BLaER1 treated with 17β-estradiol and CSF1 and Interleukin-3, amounts not matched to agents 10 nM and 100 nM (cell line): Measurements from ENCODE around the gene CD300LG.
"Not testable (repeated sequence)": the region's sequence is repeated elsewhere in the genome, so short reads cannot be mapped to it uniquely, and the experiment has no call there.

Source experiments
- H3K27ac ChIP-seq, 11 experiments: shearing (Covaris generic); formaldehyde crosslinking; 2 replicates each; pipeline ENCODE4 v1.8.1; 2022
- H3K27me3 ChIP-seq, 11 experiments: shearing (Covaris generic); formaldehyde crosslinking; 2 replicates each; pipeline ENCODE4 v1.8.1; 2022
- H3K36me3 ChIP-seq, 11 experiments: shearing (Covaris generic); formaldehyde crosslinking; 2 replicates each; pipeline ENCODE4 v1.8.1; 2022
- H3K4me1 ChIP-seq, 10 experiments: shearing (Covaris generic); formaldehyde crosslinking; 2 replicates each; pipeline ENCODE4 v1.8.1; 2022
- H3K4me2 ChIP-seq, 11 experiments: shearing (Covaris generic); formaldehyde crosslinking; 2 replicates each; pipeline ENCODE4 v1.8.1; 2022
- H3K4me3 ChIP-seq, 10 experiments: shearing (Covaris generic); formaldehyde crosslinking; 2 replicates each; pipeline ENCODE4 v1.8.1; 2022
- H3K9ac ChIP-seq, 11 experiments: shearing (Covaris generic); formaldehyde crosslinking; 2 replicates each; pipeline ENCODE4 v1.8.1; 2022
- H3K9me3 ChIP-seq, 11 experiments: shearing (Covaris generic); formaldehyde crosslinking; replicated peaks in 1 of 11; 2 replicates each; pipeline ENCODE4 v1.8.1; 2022
- H4K20me1 ChIP-seq, 11 experiments: shearing (Covaris generic); formaldehyde crosslinking; 2 replicates each; pipeline ENCODE4 v1.8.1; 2022
- Cebpa-rat ChIP-seq, 11 experiments: shearing (Covaris generic); IDR thresholded peaks; 2 replicates each; pipeline ENCODE4 v1.8.1; 2022

The CD300LG gene

DNA sequence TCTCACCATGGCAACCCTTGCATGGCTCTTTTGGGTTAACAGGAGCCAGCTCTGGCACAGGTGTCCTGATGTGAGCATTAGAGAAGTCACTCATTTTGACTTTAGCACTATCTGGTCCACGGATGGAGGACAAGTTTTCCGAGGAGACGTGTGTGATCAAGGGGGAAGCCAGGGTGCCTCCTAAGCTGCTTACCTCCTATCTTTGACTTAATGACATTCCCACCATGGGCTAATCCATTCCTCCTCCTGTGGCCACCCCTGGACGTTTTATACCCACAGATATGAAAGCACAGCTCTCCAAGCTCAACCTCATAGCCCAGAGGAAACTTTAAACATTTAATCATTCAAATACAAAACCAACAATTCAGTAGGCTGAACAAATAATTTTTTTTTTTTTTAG lies 41.6 kb downstream of the CD300LG start:
- Histone ChIP-seq H3K27me3 (no peaks in the 10 kb centered on the region), H3K9ac (no peak overlapping the region), H3K4me1 (no peaks in the 10 kb centered on the region), H3K9me3 (no peaks in the 10 kb centered on the region), H3K36me3 (no peaks in the 10 kb centered on the region), H3K27ac (no peak overlapping the region), H4K20me1 (no peaks in the 10 kb centered on the region), H3K4me2 (no peak overlapping the region), H3K4me3 (no peak overlapping the region)
- TF ChIP-seq Cebpa-rat (IDR thresholded peaks at IDR 0.05), result no peak

GRCh38 chr17:43890240-43890639 lies 43.3 kb downstream of the CD300LG start:
- H3K27me3 ChIP-seq, result no peaks in the 10 kb centered on the region
- H3K36me3 ChIP-seq, result no peaks in the 10 kb centered on the region
- H3K4me3 ChIP-seq, result no peak overlapping the region
- H3K4me1 ChIP-seq, result no peaks in the 10 kb centered on the region
- TF ChIP-seq Cebpa-rat (IDR thresholded peaks at IDR 0.05), result no peak
- H3K27ac ChIP-seq, result no peak overlapping the region
- H4K20me1 ChIP-seq, result no peaks in the 10 kb centered on the region
- no peak overlapping the region for H3K4me2 ChIP-seq
- H3K9me3 ChIP-seq, result no peaks in the 10 kb centered on the region
- H3K9ac ChIP-seq, result no peak overlapping the region

DNA sequence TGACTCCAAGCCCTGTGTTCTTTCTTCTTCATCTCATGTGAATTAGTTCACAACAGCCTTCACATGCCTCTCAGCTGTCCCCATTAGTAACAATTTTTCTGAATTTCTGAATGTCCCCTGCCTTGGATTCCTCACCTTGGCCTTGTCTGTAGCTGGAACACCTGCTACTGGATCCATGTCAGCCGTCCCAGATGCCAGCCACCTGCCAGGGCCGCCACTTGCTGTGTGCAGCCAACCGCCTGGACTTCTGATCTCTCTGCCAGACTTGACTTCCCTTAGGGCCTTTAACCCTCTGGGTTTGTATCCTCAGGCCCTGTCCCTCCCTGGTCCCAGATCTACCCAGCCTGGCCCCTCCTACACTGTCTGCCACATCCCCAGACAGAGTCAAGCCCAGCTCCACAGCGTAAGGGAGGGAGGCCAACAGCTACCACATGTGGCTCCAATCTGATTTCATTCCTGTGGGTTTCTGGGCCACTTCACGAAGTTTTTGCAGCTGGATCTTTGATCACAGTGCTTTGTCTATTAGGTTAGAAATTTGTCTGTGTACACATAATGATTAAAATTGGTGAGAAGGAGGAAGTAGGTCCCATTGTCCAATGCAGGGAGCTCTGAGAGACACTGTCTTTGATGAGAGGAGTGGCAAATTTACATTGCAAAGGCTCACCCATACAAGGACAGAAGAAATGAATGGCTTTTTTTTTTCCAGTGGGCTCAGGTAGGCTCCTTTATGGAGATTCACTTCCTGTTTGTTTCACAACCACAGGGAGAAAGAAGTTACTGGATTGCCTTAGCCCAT lies 45.1 kb downstream of the CD300LG start:
- H3K36me3 ChIP-seq, result no peaks in the 10 kb centered on the region
- no peaks in the 10 kb centered on the region for H3K4me1 ChIP-seq
- H3K4me3 ChIP-seq, result no peak overlapping the region
- TF ChIP-seq Cebpa-rat (IDR thresholded peaks at IDR 0.05), result no peak
- H3K9ac ChIP-seq, result no peak overlapping the region
- no peak overlapping the region for H3K27ac ChIP-seq
- no peaks in the 10 kb centered on the region for H3K27me3 ChIP-seq
- no peaks in the 10 kb centered on the region for H4K20me1 ChIP-seq
- no peaks in the 10 kb centered on the region for H3K9me3 ChIP-seq
- H3K4me2 ChIP-seq, result no peak overlapping the region

DNA sequence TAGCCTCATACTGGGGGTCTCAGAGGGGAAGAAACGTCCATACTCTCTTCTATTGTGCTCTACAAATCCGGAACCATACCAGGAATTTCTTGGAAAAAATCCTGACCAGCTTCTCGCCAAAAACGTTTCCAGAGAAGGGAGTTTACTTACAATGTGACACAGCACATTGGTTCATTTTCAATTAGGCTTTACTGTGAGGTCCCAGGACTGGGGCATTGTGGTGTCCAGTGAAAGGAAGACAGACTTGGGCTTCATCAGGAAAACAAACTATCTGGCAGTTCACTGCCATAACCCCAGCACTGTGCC lies 45.6 kb downstream of the CD300LG start:
- no peak overlapping the region for H3K4me3 ChIP-seq
- H3K36me3 ChIP-seq, result no peaks in the 10 kb centered on the region
- no peaks in the 10 kb centered on the region for H3K9me3 ChIP-seq
- no peak overlapping the region for H3K27ac ChIP-seq
- no peak for TF ChIP-seq Cebpa-rat (IDR thresholded peaks at IDR 0.05)
- no peak overlapping the region for H3K9ac ChIP-seq
- H3K4me2 ChIP-seq, result no peak overlapping the region
- H4K20me1 ChIP-seq, result no peaks in the 10 kb centered on the region
- no peaks in the 10 kb centered on the region for H3K4me1 ChIP-seq
- no peaks in the 10 kb centered on the region for H3K27me3 ChIP-seq

- H3K9ac ChIP-seq, H3K27me3 ChIP-seq, H3K4me2 ChIP-seq, H3K9me3 ChIP-seq, H3K36me3 ChIP-seq, H3K27ac ChIP-seq, H3K4me3 ChIP-seq, H4K20me1 ChIP-seq: not testable (repeated sequence)
- H3K4me1 ChIP-seq, result peaks cover 0 to 11% (median 2%) of the 10 kb centered on the region in 10 experiments; a peak in 11 of 20 replicates
These were observed 47.5 kb downstream of the CD300LG start for GRCh38 chr17:43894494-43894893.

DNA sequence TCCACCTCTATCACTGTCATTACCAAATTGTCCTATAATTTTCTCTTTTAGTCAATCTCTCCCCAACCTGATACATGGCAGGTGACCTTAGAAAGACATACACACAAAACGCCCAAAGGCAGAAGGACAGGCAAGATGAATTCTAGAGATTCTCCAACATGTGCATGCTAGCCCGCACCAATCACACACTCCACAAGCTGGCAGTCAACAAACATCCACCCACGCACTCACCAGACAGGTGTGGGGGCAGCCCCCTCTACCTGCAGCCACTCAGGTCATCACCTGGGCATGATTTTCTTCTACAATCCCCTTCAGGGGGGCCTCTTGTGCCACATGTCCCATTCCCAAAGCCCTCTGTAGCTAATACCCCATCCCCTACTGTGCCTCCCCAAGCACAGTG lies 50.9 kb downstream of the CD300LG start:
- no peaks in the 10 kb centered on the region; a peak in 1 of 22 replicates for H4K20me1 ChIP-seq
- H3K4me2 ChIP-seq, result no peak overlapping the region

DNA sequence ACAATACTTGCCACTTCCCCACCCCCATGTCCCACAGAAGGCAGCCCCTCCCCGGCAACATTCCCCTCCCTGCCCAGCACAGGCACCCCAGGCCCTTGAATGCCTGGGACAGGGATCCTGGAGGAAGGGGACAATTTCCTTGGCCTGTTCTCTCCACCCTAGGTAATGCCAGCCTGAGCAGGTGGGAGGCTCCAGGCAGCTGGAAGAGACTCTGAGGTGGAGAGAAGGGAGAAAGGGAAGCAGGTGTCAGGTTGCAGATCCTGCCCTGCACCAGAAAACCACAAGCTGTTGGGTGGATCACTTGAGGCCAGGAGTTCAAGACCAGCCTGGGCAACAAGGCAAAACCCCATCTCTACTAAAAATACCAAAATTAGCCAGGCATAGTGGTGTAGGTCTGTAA lies 51.5 kb downstream of the CD300LG start:
- Histone ChIP-seq H3K9me3 (no peaks in the 10 kb centered on the region), H3K36me3 (no peaks in the 10 kb centered on the region), H3K27ac (no peak overlapping the region), H3K4me2 (peak overlapping the region in 1 of 11 experiments; percentile 23; a peak in 1 of 22 replicates), H4K20me1 (no peaks in the 10 kb centered on the region; a peak in 1 of 22 replicates), H3K4me1 (peaks cover 8 to 31% (median 23%) of the 10 kb centered on the region in 10 experiments), H3K27me3 (peaks cover 0 to 26% (median 21%) of the 10 kb centered on the region in 11 experiments; a peak in 16 of 22 replicates), H3K4me3 (no peak overlapping the region), H3K9ac (no peak overlapping the region)
- TF ChIP-seq Cebpa-rat (IDR thresholded peaks at IDR 0.05), result no peak

More for the DNA sequence above, 50.9 kb downstream of the CD300LG start:
- Histone ChIP-seq H3K9me3 (no peaks in the 10 kb centered on the region), H3K27me3 (peaks cover 0 to 22% (median 17%) of the 10 kb centered on the region in 11 experiments; a peak in 15 of 22 replicates), H3K4me3 (no peak overlapping the region), H3K9ac (no peak overlapping the region), H3K27ac (no peak overlapping the region), H3K4me1 (peaks cover 8 to 31% (median 23%) of the 10 kb centered on the region in 10 experiments), H3K36me3 (no peaks in the 10 kb centered on the region)
- no peak for TF ChIP-seq Cebpa-rat (IDR thresholded peaks at IDR 0.05)

- Histone ChIP-seq H4K20me1 (peaks cover 0 to 5% (median 0%) of the 10 kb centered on the region in 11 experiments; a peak in 7 of 22 replicates), H3K4me2 (peak overlapping the region; percentile 82 to 99 (median 91)), H3K27ac (no peak overlapping the region), H3K36me3 (no peaks in the 10 kb centered on the region), H3K4me3 (peak overlapping the region; percentile 44 to 66 (median 53)), H3K4me1 (peaks cover 8 to 31% (median 24%) of the 10 kb centered on the region in 10 experiments), H3K9me3 (no peaks in the 10 kb centered on the region), H3K9ac (peak overlapping the region in 9 of 11 experiments; percentile 25 to 66 (median 48); a peak in 18 of 22 replicates), H3K27me3 (peaks cover 17 to 45% (median 39%) of the 10 kb centered on the region in 11 experiments)
- TF ChIP-seq Cebpa-rat (IDR thresholded peaks at IDR 0.05), result no peak
These were observed 53.3 kb downstream of the CD300LG start for GRCh38 chr17:43900183-43900857.

DNA sequence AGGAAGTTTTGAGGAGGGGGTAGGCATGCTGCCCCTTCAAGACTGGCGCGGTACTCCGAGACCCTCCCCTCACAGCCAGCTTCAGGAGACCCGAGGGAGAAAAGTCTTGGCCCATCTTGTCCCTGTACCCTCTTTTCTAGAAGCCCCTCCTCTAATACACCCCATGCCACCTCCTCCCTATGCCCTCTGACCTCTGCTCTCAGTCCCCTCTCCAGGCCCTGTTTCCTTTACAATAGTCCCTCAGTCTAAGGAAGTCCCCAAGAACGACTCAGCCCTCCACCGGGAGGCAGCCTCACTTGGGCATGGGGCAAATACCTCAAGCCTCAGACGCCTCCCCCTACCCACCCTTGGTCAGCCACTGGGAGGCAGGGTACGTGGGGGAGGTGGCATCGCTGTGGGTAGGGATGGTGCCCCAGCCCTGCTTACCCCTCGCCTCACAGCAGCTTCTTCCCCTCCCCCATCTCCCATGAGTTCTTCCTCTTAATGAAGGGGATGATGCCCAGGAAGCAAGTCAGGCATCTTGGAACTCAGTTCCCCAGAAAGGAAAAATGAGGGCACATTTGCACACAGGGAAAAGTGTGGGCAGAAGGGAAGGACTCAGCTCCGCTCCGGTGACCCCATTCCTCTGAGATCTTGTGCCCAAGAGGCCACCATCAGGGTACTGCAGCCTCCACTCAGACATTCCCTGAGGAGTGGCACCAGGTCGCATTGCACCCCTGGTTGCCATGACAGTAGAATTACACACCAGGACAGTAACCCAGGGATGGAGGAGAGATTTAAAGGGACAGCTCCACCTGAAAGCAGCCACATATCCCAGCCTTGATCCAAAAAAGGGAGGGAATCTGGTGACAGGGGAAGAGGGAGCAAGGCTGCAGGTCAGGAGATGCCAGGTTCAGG lies 54.1 kb downstream of the CD300LG start:
- Histone ChIP-seq H3K4me2 (peak overlapping the region; percentile 82 to 99 (median 91)), H3K27ac (no peak overlapping the region), H4K20me1 (peaks cover 0 to 13% (median 5%) of the 10 kb centered on the region in 11 experiments; a peak in 12 of 22 replicates)

More for the DNA sequence above, 54.1 kb downstream of the CD300LG start:
- H3K4me1 ChIP-seq, result peaks cover 13 to 35% (median 29%) of the 10 kb centered on the region in 10 experiments
- H3K4me3 ChIP-seq, result peak overlapping the region; percentile 44 to 66 (median 53)
- peaks cover 24 to 52% (median 47%) of the 10 kb centered on the region in 11 experiments for H3K27me3 ChIP-seq
- no peak for TF ChIP-seq Cebpa-rat (IDR thresholded peaks at IDR 0.05)
- no peaks in the 10 kb centered on the region for H3K9me3 ChIP-seq
- no peaks in the 10 kb centered on the region for H3K36me3 ChIP-seq
- peak overlapping the region in 8 of 11 experiments; percentile 25 to 66 (median 52); a peak in 13 of 22 replicates for H3K9ac ChIP-seq
